ENCODE results near the gene IMPA2.
"Not testable (repeated sequence)": the region's sequence is repeated elsewhere in the genome, so short reads cannot be mapped to it uniquely, and the experiment has no call there.

IMPA2 gene

DNA sequence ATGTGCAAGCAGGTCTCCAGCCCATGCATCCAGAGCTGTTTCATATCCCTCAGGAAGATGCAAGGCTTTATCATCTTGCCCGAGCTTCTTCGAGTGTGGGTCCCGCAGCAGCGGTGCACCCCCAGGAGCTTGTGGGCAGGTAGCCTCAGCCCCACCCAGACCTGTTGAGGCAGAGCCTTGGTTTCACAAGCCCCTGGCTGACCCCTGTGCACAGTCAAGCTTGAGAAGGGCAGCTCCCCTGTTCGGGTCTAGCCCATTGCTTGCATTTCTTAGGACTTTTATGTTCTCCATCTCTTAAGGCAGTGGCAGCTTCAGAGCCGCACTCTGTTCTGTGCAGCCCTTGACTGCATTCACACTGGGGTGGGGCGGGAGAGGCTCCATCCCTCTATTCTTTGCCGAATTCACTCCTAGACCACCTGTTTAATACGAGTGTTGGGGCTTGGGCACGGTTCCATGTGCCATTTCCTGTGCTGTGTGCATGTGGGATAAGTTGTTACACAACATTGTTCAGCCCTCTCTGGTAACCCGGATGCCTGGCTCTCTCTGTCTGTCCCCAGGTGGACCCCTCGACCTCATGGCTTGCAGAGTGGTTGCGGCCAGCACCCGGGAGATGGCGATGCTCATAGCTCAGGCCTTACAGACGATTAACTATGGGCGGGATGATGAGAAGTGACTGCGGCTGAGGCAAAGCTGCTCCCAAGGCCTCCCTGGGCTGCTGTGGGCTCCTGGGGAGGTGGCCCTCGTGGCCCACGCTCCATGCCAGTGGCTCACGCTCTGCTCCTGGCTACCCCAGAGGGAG lies 48.7 kb downstream of the IMPA2 start:
- no peak for DNase-seq (ENCODE audit: low spot score)

- DNase-seq (ENCODE audit: low spot score) = no peak
Observed at GRCh38 chr18:12030670-12031069, 49.4 kb downstream of the IMPA2 start.

- DNase-seq (ENCODE audit: low spot score) = no peak
Observed at GRCh38 chr18:12031181-12031580, 49.9 kb downstream of the IMPA2 start.

- DNase-seq (ENCODE audit: low spot score) = no peak
Observed at GRCh38 chr18:12031846-12032245, 50.5 kb downstream of the IMPA2 start.

- DNase-seq (ENCODE audit: low spot score) = no peak
Observed at GRCh38 chr18:12032786-12033642, 51.7 kb downstream of the IMPA2 start.

GRCh38 chr18:12033643-12034025 lies 52.3 kb downstream of the IMPA2 start:
- no peak for DNase-seq (ENCODE audit: low spot score)

DNA sequence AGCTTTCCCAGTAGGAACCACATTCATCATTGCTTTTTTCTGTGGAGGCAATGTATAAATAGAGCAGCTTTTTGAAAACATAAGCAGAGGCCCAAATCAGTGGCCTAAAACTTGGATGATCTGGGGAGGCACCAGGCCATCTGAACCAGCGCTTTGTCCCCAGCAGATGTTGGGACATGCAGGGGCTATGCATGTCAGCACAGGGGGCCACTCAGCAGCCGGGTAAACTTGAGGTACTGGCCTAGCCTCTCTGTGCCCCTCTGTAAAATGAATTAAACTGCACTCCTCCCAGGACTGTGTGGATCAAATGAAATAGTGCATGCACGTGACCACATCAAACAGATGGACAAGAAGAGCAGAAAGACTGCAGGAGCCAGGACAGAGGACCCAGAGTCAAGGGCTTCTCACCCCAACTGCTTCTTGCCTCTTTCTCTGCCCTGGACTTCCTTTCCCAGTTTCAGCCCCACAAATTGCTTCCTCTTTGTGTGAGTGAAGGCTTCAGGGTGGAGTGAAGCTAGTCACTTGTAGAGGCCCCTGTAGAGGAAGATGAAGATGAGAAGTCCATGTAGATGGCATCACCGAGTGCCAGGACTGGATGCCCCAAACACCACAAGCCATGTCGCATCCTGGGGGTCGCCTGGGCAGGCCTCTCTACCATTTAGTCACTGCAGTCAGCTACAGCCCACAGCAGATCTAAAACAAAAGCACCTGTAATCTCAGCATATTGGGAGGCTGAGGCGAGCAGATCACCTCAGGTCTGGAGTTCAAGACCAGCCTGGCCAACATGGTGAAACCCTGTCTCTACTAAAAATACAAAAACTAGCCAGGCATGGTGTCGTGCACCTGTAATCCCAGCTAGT lies 53.2 kb downstream of the IMPA2 start:
- DNase-seq (ENCODE audit: low spot score) = no peak

GRCh38 chr18:12035481-12035880 lies 54.2 kb downstream of the IMPA2 start:
- no peak for DNase-seq (ENCODE audit: low spot score)

GRCh38 chr18:12036201-12036751 lies 55.0 kb downstream of the IMPA2 start:
- no peak for DNase-seq (ENCODE audit: low spot score)

GRCh38 chr18:12038082-12038638 lies 56.9 kb downstream of the IMPA2 start:
- DNase-seq (ENCODE audit: low spot score) = no peak

GRCh38 chr18:12038639-12039539 lies 57.6 kb downstream of the IMPA2 start:
- DNase-seq (ENCODE audit: low spot score) = peak; percentile 73

GRCh38 chr18:12039540-12039930 lies 58.2 kb downstream of the IMPA2 start:
- not testable (repeated sequence) for DNase-seq (ENCODE audit: low spot score)

DNA sequence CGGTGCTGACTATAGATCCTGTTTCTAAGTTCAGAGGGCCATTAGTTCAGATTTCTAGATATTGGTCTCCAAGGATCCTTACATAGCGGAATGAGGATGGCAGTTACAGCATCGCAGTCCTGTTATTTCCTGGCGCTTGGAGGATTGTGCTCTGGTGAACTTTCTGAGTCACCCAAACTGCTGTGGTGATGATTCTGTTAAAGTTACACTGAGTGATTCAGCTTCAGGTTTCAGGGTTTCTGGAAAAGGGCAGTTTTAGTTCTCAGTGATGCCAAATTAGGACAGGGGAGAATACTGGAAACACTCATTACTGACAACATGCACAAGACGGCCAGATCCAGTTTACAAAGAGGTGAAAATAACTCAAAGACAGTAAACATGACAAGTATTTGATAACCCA lies 60.3 kb downstream of the IMPA2 start:
- no peak for DNase-seq (ENCODE audit: low spot score)

DNA sequence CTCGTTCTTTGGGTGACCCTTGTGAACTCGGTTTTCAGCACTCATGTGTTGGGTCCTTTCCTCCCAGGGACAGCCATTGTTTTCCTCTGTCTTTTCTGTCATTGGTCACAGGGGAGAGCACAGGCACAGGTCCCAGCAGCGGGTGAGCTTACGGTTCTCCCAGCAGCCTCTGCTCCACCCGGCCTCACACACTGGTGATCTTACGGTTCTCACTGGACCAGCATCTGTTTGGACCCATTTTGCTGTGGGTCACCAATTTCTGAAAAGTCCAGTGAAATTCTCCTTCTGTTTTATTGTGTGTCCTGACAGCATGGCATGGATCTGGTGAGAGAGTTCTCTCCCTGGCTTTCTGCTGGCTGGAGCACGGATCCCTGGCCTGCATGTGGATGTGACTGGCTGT lies 62.5 kb downstream of the IMPA2 start:
- DNase-seq (ENCODE audit: low spot score) = no peak

GRCh38 chr18:12044591-12044990 lies 63.3 kb downstream of the IMPA2 start:
- no peak for DNase-seq (ENCODE audit: low spot score)

- no peak for DNase-seq (ENCODE audit: low spot score)
Observed at GRCh38 chr18:12046046-12046750, 64.9 kb downstream of the IMPA2 start.

- DNase-seq (ENCODE audit: low spot score) = no peak
Observed at GRCh38 chr18:12046751-12047335, 65.5 kb downstream of the IMPA2 start.

DNA sequence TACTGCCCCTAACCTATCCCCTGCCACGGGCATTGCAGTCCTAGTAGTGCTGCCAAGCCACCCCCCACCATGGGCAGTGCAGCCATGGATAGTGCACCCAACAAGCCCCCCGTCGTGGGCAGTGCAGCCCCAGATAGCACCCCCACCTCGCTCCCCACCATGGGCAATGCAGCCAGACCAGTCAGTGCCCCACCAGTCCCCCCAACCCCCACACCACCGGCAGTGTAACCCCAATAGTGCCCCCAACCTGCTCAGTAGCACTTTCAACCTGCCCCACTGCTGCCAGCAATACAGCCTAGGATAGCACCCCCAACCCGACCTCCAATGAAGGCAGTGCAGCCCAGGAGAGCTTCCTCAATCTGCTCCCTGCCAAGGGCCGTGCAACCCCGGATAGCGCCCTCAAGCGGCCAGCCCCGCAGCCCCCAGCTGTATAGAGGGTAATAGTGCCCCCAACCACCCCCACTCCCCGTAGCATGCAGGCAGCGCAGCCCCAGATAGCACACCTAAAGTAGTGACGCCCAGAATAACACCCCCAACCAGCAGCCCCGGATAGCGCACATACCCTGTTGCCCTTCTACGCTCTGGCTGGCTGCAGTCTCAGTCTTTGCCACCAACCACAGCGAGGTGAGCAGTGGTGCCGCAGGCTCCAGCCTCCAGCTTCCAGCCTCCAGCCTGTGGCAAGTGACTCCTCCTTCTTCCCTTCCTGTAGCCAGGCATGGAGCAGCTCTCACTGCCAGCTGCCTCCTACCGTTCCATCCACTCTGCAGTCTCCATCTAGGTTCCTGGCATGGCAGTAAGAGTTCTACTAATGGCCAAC lies 66.9 kb downstream of the IMPA2 start:
- DNase-seq (ENCODE audit: low spot score) = no peak

DNA sequence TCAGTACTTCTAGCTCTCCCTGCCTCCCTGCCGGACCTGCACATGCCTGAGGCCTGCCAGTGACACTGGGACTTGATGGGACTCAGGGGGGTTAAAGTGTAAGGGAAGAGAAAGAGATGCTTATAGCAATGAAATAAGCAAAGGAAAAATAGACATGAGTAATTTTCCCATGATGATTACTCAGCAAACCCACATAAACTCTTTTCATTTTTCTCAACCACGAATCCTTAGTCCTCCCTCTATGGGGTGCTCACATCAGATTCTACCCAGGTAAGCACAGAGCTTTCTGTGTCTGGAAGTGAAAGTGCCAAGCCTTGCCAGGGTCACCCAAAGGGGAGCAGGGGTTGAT lies 67.5 kb downstream of the IMPA2 start:
- no peak for DNase-seq (ENCODE audit: low spot score)

All from NAMALWA (cell line).